SJSA1 (cell line): ENCODE data around the gene ZC3H7A. TPM values are rescaled to one million over a fixed set of nuclear protein-coding genes. Genes with fewer than 3 reads are reported as not detected.
"Not testable (repeated sequence)": the region's sequence is repeated elsewhere in the genome, so short reads cannot be mapped to it uniquely, and the experiment has no call there.

Experiments
- DNase-seq, 2 experiments: peaks; one replicate each; pipeline ENCODE4 v3.0.0-alpha.2; 2015 to 2020; ENCODE audit warnings: low spot score in 2 of 2, low read depth in 1 of 2
- H3K27ac ChIP-seq: fragments of 250-450 bp; sonication (Bioruptor Pico); 2 replicates; pipeline ENCODE4 v1.5.1; 2020; ENCODE audit warnings: mild to moderate bottlenecking, moderate library complexity
- H3K27me3 ChIP-seq: fragments of 250-450 bp; sonication (Bioruptor Pico); replicated peaks from 2 replicates; pipeline ENCODE4 v1.5.1; 2020; ENCODE audit warnings: mild to moderate bottlenecking, moderate library complexity
- H3K36me3 ChIP-seq: fragments of 250-450 bp; sonication (Bioruptor Pico); 2 replicates; pipeline ENCODE4 v1.5.1; 2020; ENCODE audit warnings: mild to moderate bottlenecking
- H3K4me1 ChIP-seq: fragments of 250-450 bp; sonication (Bioruptor Pico); replicated peaks from 2 replicates; pipeline ENCODE4 v1.6.1; 2021; ENCODE audit warnings: mild to moderate bottlenecking
- H3K4me3 ChIP-seq: fragments of 250-450 bp; sonication (Bioruptor Pico); 2 replicates; pipeline ENCODE4 v1.5.1; 2020; ENCODE audit warnings: mild to moderate bottlenecking
- H3K9me3 ChIP-seq: fragments of 250-450 bp; sonication (Bioruptor Pico); replicated peaks from 2 replicates; pipeline ENCODE4 v1.5.1; 2020; ENCODE audit warnings: mild to moderate bottlenecking
- total RNA-seq: library from RNA; depleted of rRNA; stranded (reverse); fragments of >200 nt; shearing (Covaris generic); gene quantifications from 2 replicates; pipeline ENCODE4 v1.2.3, GENCODE V29; 2014

The ZC3H7A gene
- total RNA-seq, 1 experiment from 2014 or later: 47.4 TPM

GRCh38 chr16:11823645-11824044, 26.6 kb upstream of the ZC3H7A start:
- not testable (repeated sequence) for H3K36me3 ChIP-seq, H3K27me3 ChIP-seq, DNase-seq, H3K9me3 ChIP-seq, H3K4me3 ChIP-seq, H3K27ac ChIP-seq, H3K4me1 ChIP-seq

GRCh38 chr16:11819798-11820197, 22.7 kb upstream of the ZC3H7A start:
- Histone ChIP-seq H3K36me3 (no peaks in the 10 kb centered on the region), H3K4me1 (no peaks in the 10 kb centered on the region), H3K27me3 (no peaks in the 10 kb centered on the region), H3K9me3 (no peaks in the 10 kb centered on the region), H3K27ac (no peak overlapping the region), H3K4me3 (no peak overlapping the region)
- DNase-seq: no peak

DNA sequence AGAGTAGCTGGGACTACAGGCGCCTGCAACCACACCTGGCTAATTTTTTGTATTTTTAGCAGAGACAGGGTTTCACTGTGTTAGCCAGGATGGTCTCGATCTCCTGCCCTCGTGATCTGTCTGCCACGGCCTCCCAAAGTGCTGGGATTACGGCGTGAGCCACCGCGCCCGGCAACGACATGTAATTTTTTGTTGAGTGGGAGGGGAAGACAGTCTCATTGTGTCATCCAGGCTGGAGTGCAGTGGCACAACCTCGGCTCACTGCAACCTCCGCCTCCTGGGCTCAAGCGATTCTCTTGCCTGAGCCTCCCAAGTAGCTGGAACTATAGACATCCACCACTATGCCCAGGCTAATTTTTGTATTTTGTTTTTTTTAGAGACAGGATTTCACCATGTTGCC, 21.9 kb upstream of the ZC3H7A start:
- DNase-seq, H3K9me3 ChIP-seq, H3K27ac ChIP-seq, H3K36me3 ChIP-seq, H3K4me1 ChIP-seq, H3K27me3 ChIP-seq, H3K4me3 ChIP-seq: not testable (repeated sequence)

GRCh38 chr16:11816123-11816522, 19.1 kb upstream of the ZC3H7A start:
- DNase-seq: no peak
- H3K9me3 ChIP-seq: no peaks in the 10 kb centered on the region
- H3K36me3 ChIP-seq: no peaks in the 10 kb centered on the region
- H3K4me1 ChIP-seq: no peaks in the 10 kb centered on the region
- H3K27me3 ChIP-seq: no peaks in the 10 kb centered on the region
- H3K4me3 ChIP-seq: no peak overlapping the region
- no peak overlapping the region for H3K27ac ChIP-seq

DNA sequence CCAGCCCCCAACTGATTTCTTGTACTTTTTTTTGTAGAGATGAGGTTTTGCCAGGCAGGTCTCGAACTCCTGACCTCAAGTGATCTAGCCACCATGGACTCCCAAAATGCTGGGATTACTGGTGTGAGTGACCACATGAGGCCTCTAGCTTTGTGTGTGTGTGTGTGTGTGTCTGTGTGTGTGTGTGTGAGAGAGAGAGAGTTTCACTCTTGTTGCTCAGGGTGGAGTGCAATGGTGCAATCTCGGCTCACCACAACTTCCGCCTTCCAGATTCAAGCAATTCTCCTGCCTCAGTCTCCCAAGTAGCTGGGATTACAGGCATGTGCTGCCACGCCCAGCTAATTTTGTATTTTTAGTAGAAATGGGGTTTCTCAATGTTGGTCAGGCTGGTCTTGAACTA, 17.7 kb upstream of the ZC3H7A start:
- H3K4me1 ChIP-seq, H3K27ac ChIP-seq, DNase-seq, H3K36me3 ChIP-seq, H3K27me3 ChIP-seq, H3K4me3 ChIP-seq, H3K9me3 ChIP-seq: not testable (repeated sequence)

- no peak for DNase-seq
- Histone ChIP-seq H3K4me3 (no peak overlapping the region), H3K36me3 (no peaks in the 10 kb centered on the region), H3K27me3 (no peaks in the 10 kb centered on the region), H3K4me1 (peaks cover 22% of the 10 kb centered on the region), H3K9me3 (no peaks in the 10 kb centered on the region), H3K27ac (no peak overlapping the region)
These were observed 9.7 kb upstream of the ZC3H7A start for GRCh38 chr16:11806721-11807120.

DNA sequence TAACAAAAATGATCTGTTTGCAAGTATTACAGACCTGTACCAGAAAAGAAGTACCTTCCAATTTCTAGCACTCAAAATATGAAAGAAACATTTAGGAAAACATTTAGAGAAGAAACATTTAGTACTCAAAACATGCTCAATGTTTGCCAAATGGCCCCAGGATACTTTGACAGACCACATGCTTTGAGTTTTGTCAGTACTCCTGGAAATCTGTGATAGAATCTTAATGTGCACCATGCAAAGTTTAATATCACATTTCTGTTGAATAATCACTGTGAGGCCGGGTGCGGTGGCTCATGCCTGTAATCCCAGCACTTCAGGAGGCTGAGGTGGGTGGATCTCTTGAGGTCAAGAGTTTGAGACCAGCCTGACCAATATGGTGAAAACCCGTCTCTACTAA, 8.5 kb upstream of the ZC3H7A start:
- Histone ChIP-seq H3K27me3 (no peaks in the 10 kb centered on the region), H3K4me1 (peaks cover 31% of the 10 kb centered on the region), H3K4me3 (no peak overlapping the region), H3K36me3 (no peaks in the 10 kb centered on the region), H3K9me3 (no peaks in the 10 kb centered on the region), H3K27ac (no peak overlapping the region)
- no peak for DNase-seq

- H3K4me1 ChIP-seq: peaks cover 58% of the 10 kb centered on the region
- peaks cover 4% of the 10 kb centered on the region for H3K36me3 ChIP-seq
- H3K4me3 ChIP-seq: no peak overlapping the region
- H3K27ac ChIP-seq: peak overlapping the region; percentile 59
- DNase-seq: peak; percentile 74 to 86
- no peaks in the 10 kb centered on the region for H3K27me3 ChIP-seq
- no peaks in the 10 kb centered on the region for H3K9me3 ChIP-seq
These were observed 4.5 kb upstream of the ZC3H7A start for GRCh38 chr16:11801481-11802021.

- Histone ChIP-seq H3K4me1 (peaks cover 67% of the 10 kb centered on the region), H3K36me3 (peaks cover 16% of the 10 kb centered on the region), H3K9me3 (no peaks in the 10 kb centered on the region), H3K27me3 (no peaks in the 10 kb centered on the region), H3K4me3 (no peak overlapping the region), H3K27ac (peak overlapping the region; percentile 59)
- DNase-seq: peak; percentile 78 to 81
These were observed 3.3 kb upstream of the ZC3H7A start for GRCh38 chr16:11800382-11800718.

- Histone ChIP-seq H3K9me3 (no peaks in the 10 kb centered on the region), H3K4me1 (peaks cover 73% of the 10 kb centered on the region), H3K36me3 (peaks cover 22% of the 10 kb centered on the region), H3K4me3 (no peak overlapping the region), H3K27ac (peak overlapping the region; percentile 19), H3K27me3 (no peaks in the 10 kb centered on the region)
- peak in 1 of 2 experiments; percentile 41 for DNase-seq
These were observed 2.7 kb upstream of the ZC3H7A start for GRCh38 chr16:11799509-11800381.

DNA sequence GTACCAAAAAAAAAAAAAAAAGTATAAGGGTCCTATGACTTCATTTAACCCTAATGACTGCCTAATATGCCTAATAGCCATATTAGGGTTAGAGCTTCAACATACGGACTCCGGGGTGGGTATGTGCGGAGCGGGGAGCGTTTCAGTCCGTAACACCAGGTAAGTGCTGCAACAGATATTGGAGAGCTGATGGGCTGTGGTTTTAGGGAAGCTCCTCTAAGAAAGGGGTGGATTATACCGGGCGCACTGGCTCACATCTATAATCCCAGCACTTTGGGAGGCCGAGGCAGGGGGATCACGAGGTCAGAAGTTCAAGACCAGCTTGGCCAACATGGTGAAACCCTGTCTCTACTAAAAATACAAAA, 1.9 kb upstream of the ZC3H7A start:
- no peaks in the 10 kb centered on the region for H3K27me3 ChIP-seq
- 0 out of 2 replicates have a peak overlapping the region, but pooled peaks have one; percentile 19 for H3K27ac ChIP-seq
- DNase-seq: no peak
- peaks cover 77% of the 10 kb centered on the region for H3K4me1 ChIP-seq
- H3K9me3 ChIP-seq: no peaks in the 10 kb centered on the region
- H3K4me3 ChIP-seq: no peak overlapping the region
- peaks cover 29% of the 10 kb centered on the region for H3K36me3 ChIP-seq

DNA sequence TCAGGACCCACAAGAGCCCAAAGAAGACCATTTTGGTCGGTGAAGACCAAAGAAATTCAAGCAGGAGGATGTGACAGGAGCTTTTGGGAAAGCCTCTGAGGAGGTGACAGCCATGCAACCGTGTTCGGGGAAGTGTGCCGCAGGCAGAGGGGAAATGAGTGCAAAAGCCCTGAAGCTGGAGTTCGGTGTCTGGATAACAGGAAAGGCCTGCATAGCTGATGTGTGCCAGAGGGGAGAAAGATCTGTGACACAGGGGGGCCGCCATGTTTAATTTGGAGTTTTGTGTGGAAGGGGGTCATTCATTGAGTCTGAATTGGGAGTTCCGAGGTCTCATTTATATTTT, 870 bp upstream of the ZC3H7A start:
- H3K4me3 ChIP-seq: peak overlapping the region; percentile 77
- H3K9me3 ChIP-seq: no peaks in the 10 kb centered on the region
- peaks cover 40% of the 10 kb centered on the region for H3K36me3 ChIP-seq
- peak overlapping the region; percentile 75 for H3K27ac ChIP-seq
- H3K27me3 ChIP-seq: no peaks in the 10 kb centered on the region
- no peak for DNase-seq
- H3K4me1 ChIP-seq: peaks cover 79% of the 10 kb centered on the region

DNA sequence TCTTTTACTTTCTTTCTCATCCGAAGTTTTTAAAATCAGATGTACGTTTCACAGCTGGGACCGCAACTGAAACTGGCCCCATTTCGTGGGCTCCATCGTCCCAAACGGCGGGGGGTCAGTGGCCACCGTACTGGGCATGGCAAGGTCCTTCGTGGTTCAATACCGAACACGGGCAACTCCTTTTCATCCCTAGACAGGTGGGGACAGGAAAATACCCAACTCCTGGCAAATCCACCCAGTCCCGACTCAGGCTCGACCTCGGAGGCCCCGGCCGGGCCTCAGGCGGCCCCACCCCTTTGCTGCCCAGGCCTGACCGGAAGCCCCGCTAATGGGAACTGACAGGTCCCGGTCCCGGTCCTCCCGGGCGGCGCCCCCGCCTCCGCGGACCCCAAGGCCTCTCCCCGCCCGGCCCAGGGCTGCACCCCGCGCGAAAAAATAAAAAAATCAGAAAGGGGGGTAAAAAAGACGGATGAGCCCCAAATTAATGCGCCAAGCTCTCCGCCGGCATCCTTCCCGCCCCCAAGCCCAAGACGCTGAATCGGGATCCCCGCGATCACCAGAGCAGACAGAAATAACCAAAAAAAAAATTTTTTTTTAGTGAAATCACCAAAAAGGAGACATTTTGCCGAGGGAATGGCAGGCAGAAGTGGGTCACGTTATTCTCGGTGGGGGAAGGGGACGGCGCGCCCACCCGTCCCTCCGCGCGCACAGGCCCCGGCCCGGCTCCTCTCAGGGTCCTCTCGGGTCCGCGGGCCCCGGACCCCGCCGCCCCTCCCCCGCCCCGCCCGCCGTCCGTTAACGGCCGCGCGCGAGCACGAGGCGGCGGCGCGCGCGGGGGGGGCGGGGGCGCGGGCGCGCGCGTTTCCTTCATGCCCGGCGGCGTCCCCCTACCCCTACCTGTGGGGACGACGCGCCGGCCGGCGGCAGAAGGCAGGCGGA, 562 bp downstream of the ZC3H7A start:
- peak; percentile 58 to 69 for DNase-seq
- peaks cover 72% of the 10 kb centered on the region for H3K4me1 ChIP-seq
- H3K9me3 ChIP-seq: no peaks in the 10 kb centered on the region
- H3K4me3 ChIP-seq: peak overlapping the region; percentile 77
- no peaks in the 10 kb centered on the region for H3K27me3 ChIP-seq
- peak overlapping the region; percentile 94 for H3K27ac ChIP-seq
- H3K36me3 ChIP-seq: peaks cover 52% of the 10 kb centered on the region

DNA sequence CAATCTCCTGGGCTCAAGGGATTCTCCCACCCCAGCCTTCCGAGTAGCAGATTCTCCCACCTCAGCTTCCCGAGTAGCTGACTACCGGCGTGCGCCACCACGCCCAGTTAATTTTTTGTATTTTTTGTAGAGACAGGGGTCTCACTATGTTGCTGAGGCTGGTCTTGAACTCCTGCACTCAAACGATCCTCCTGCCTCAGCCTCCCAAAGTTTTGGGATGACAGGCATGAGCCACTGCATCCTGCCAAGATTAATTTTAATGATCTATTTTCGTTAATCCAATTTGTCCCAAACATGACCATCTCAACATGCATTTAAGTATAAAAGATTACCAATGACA, 1.2 kb downstream of the ZC3H7A start:
- Histone ChIP-seq H3K27me3 (no peaks in the 10 kb centered on the region), H3K4me3 (peak overlapping the region; percentile 77), H3K27ac (peak overlapping the region; percentile 94), H3K36me3 (peaks cover 56% of the 10 kb centered on the region), H3K9me3 (no peaks in the 10 kb centered on the region), H3K4me1 (peaks cover 70% of the 10 kb centered on the region)
- no peak for DNase-seq
